ENCODE measurements around the gene KPNA6. TPM values are rescaled to one million over a fixed set of nuclear protein-coding genes. Genes with fewer than 3 reads are reported as not detected.
A peak's percentile ranks its signal among the peaks of the same experiment; 100 is the strongest.

KPNA6 gene
- total RNA-seq, 2 experiments from 2014 or later: 70.8 to 74.3 TPM

DNA sequence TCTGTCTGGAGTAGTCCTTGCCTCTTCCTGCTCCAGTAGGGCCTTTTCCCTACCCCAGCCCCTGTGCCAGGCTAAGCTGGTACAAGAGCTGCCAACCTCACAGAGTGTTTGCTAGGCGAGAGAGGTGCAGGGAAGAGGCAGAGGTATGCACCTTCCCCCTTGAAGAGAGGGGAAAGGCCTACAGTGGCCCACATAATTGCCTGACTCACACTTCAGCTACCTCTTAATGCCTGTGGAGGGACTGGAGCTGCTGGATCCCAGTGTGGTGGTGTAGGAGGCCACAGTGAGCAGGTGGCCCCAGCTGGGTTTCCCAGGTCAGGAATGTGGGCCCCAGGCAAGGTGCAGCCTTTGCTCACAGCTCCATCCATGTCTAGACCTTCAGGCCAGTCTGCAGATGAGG lies 89.2 kb downstream of the KPNA6 start:
- Mint-ChIP-seq H3K4me1 (ENCODE audit: low read depth) (peaks cover 74% of the 10 kb centered on the region), H3K36me3 (ENCODE audit: low read depth) (peaks cover 49% of the 10 kb centered on the region), H3K4me3 (no peak overlapping the region), H3K9me3 (no peaks in the 10 kb centered on the region), H3K27ac (no peak overlapping the region), H3K27me3 (no peaks in the 10 kb centered on the region)
- ChIA-PET POLR2A (interaction anchor here (0.6 to 11.9 kb wide), 12 partner anchors 10 to 463 kb away, joined by 3 to 141 read pairs (median 4); partner anchors contain the start of genes IQCC, LCK and TXLNA), CTCF (interaction anchor here (1.0 to 2.6 kb wide), 2 partner anchors 19 to 51 kb away, joined by 4 to 12 read pairs; no protein-coding TSS in a partner anchor)
- intact Hi-C loops (cut with micrococcal nuclease): no loop called here
- DNase-seq (no peak), ATAC-seq (no peak)
- TF ChIP-seq, protein P1, sequence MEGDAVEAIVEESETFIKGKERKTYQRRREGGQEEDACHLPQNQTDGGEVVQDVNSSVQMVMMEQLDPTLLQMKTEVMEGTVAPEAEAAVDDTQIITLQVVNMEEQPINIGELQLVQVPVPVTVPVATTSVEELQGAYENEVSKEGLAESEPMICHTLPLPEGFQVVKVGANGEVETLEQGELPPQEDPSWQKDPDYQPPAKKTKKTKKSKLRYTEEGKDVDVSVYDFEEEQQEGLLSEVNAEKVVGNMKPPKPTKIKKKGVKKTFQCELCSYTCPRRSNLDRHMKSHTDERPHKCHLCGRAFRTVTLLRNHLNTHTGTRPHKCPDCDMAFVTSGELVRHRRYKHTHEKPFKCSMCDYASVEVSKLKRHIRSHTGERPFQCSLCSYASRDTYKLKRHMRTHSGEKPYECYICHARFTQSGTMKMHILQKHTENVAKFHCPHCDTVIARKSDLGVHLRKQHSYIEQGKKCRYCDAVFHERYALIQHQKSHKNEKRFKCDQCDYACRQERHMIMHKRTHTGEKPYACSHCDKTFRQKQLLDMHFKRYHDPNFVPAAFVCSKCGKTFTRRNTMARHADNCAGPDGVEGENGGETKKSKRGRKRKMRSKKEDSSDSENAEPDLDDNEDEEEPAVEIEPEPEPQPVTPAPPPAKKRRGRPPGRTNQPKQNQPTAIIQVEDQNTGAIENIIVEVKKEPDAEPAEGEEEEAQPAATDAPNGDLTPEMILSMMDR (IDR thresholded peaks at IDR 0.05): no peak

DNA sequence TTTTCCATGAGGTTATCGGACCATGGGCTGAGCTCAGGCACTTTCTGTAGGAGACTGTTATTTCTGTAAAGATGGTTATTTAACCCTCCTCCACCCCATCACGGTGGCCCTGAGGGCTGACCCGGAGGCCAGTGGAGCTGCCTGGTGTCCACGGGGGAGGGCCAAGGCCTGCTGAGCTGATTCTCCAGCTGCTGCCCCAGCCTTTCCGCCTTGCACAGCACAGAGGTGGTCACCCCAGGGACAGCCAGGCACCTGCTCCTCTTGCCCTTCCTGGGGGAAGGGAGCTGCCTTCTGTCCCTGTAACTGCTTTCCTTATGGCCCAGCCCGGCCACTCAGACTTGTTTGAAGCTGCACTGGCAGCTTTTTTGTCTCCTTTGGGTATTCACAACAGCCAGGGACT lies 90.0 kb downstream of the KPNA6 start:
- TF ChIP-seq, protein P1 (IDR thresholded peaks at IDR 0.05): no peak
- POLR2A ChIA-PET: interaction anchor here (0.6 to 11.9 kb wide), 12 partner anchors 9 to 462 kb away, joined by 3 to 141 read pairs (median 4); partner anchors contain the start of genes IQCC, LCK and TXLNA
- H3K9me3 Mint-ChIP-seq: no peaks in the 10 kb centered on the region
- peaks cover 79% of the 10 kb centered on the region for H3K4me1 Mint-ChIP-seq (ENCODE audit: low read depth)
- no peaks in the 10 kb centered on the region for H3K27me3 Mint-ChIP-seq
- intact Hi-C loops (cut with micrococcal nuclease): no loop called here
- no peak overlapping the region for H3K4me3 Mint-ChIP-seq
- DNase-seq (no peak), ATAC-seq (no peak)
- CTCF ChIA-PET: interaction anchor here (2.6 kb wide), 1 partner anchor 18 kb away, joined by 12 read pairs; no protein-coding TSS in a partner anchor
- no peak overlapping the region for H3K27ac Mint-ChIP-seq
- H3K36me3 Mint-ChIP-seq (ENCODE audit: low read depth): peaks cover 42% of the 10 kb centered on the region

DNA sequence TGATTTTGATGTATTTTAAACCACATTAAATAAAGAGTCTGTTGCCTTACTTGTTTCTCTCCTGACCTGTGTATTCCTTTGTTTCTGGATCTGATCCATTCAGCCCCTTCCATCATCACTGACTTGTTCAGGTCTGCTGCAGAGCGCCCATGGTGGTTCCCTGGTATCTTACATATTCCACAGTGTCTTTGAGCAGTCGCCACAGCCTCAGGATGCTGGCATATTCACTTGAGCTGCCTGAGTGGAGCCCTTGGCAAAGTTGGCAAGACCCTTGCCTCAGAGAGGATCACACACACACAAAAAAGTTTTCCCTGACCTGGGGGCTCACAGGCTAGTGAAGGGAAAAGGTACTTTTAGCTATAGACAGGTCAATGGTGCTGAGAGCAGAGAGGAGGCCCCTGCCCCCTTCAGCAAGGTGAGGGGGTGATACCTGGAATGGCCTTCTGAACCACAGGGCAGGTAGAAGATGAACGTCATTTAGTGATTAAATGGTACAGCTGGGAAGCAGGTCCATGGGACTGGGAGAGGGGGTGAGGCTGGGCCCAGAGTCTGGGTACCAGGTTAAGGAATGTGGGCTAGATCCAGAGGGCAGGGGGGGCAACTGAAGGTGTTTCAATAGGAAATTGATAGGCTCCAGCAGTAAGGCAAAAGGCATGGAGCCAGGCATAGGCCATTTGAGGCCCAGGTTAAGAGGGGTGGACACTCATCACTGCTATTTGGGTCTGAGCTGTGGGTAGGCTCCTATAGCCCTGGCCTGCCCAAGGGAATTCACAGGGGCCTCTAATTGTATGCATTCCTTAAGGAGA lies 90.6 kb downstream of the KPNA6 start:
- POLR2A ChIA-PET: interaction anchor here (0.8 to 11.9 kb wide), 8 partner anchors 8 to 163 kb away, joined by 3 to 141 read pairs (median 7); partner anchors contain the start of genes IQCC, LCK and TXLNA
- H3K27me3 Mint-ChIP-seq: no peaks in the 10 kb centered on the region
- no peak overlapping the region for H3K4me3 Mint-ChIP-seq
- ATAC-seq (no peak), DNase-seq (no peak)
- peaks cover 73% of the 10 kb centered on the region for H3K4me1 Mint-ChIP-seq (ENCODE audit: low read depth)
- CTCF ChIA-PET: interaction anchor here (2.6 kb wide), 1 partner anchor 17 kb away, joined by 12 read pairs; no protein-coding TSS in a partner anchor
- intact Hi-C loops (cut with micrococcal nuclease): no loop called here
- peak overlapping the region; percentile 44 for H3K27ac Mint-ChIP-seq
- TF ChIP-seq, protein P1 (IDR thresholded peaks at IDR 0.05): no peak
- H3K36me3 Mint-ChIP-seq (ENCODE audit: low read depth): peaks cover 36% of the 10 kb centered on the region
- no peaks in the 10 kb centered on the region for H3K9me3 Mint-ChIP-seq

- ChIA-PET POLR2A (interaction anchor here (1.0 to 11.9 kb wide), 6 partner anchors 7 to 137 kb away, joined by 4 to 141 read pairs (median 16); partner anchors contain the start of genes IQCC, MARCKSL1 and TXLNA), CTCF (interaction anchor here (1.9 kb wide), 1 partner anchor 49 kb away, joined by 7 read pairs; the partner anchor contains the start of gene FAM167B)
- peak overlapping the region; percentile 44 for H3K27ac Mint-ChIP-seq
- H3K4me1 Mint-ChIP-seq (ENCODE audit: low read depth): peaks cover 68% of the 10 kb centered on the region
- DNase-seq (no peak), ATAC-seq (no peak)
- intact Hi-C loops (cut with micrococcal nuclease): no loop called here
- H3K36me3 Mint-ChIP-seq (ENCODE audit: low read depth): peaks cover 30% of the 10 kb centered on the region
- TF ChIP-seq, protein P1 (IDR thresholded peaks at IDR 0.05): no peak
- no peaks in the 10 kb centered on the region for H3K27me3 Mint-ChIP-seq
- H3K9me3 Mint-ChIP-seq: no peaks in the 10 kb centered on the region
- H3K4me3 Mint-ChIP-seq: peak overlapping the region; percentile 18
Observed at GRCh38 chr1:32199043-32199716, 91.3 kb downstream of the KPNA6 start.
